Measurements from ENCODE around the gene ATP6V0B.

GRCh38 chr1:43936431-43937151 is 38.2 kb upstream of the ATP6V0B start:
- TF ChIP-seq POLR2A (IDR thresholded peaks at IDR 0.05; ENCODE audit: low read depth, low read length) = no peak
- no peak for TF ChIP-seq PAX5 (IDR thresholded peaks at IDR 0.05; ENCODE audit: insufficient read depth, low read length, severe bottlenecking)
- no peak for TF ChIP-seq POLR2AphosphoS5 (IDR thresholded peaks at IDR 0.05; ENCODE audit: low read depth, low read length)
- TF ChIP-seq TAF1 (IDR thresholded peaks at IDR 0.05; ENCODE audit: low read depth, low read length) = no peak
